T-helper 2 cell treated with Interferon-gamma antibody and Interleukin-4, amounts not matched to agents 100 ng/mL and 5 ng/mL, for 36 hours (primary cell): Measurements from ENCODE around the gene TMEM184A. TPM values are rescaled to one million over a fixed set of nuclear protein-coding genes. Genes with fewer than 3 reads are reported as not detected.
"Not testable (repeated sequence)": the region's sequence is repeated elsewhere in the genome, so short reads cannot be mapped to it uniquely, and the experiment has no call there.

Experiments
- intact Hi-C: fragments of 100-400 bp; cut with micrococcal nuclease; formaldehyde crosslinking; loops from one replicate; pipeline ENCODE4 v1.15.1; 2023
- total RNA-seq: library from RNA; stranded (reverse); gene quantifications from 2 replicates; pipeline ENCODE4 v1.2.3, GENCODE V29; 2022

Gene TMEM184A
- total RNA-seq, 1 donor from 2014 or later: not detected

GRCh38 chr7:1529383-1530116 is 26.5 kb downstream of the TMEM184A start:
- intact Hi-C loops: loop anchor here (1.0 kb wide), 1 partner anchor 70 kb away; the partner anchor contains the start of gene MICALL2

GRCh38 chr7:1526271-1526754 is 29.7 kb downstream of the TMEM184A start:
- intact Hi-C loops: no loop called here

- intact Hi-C loops: no loop called here
Measured at GRCh38 chr7:1525409-1525808, 30.6 kb downstream of the TMEM184A start.

- intact Hi-C loops: no loop called here
Measured at GRCh38 chr7:1523844-1524243, 32.2 kb downstream of the TMEM184A start.

- intact Hi-C loops: no loop called here
Measured at GRCh38 chr7:1523208-1523607, 32.8 kb downstream of the TMEM184A start.

- intact Hi-C loops: no loop called here
Measured at GRCh38 chr7:1521456-1521855, 34.5 kb downstream of the TMEM184A start.

GRCh38 chr7:1520539-1521234 is 35.3 kb downstream of the TMEM184A start:
- intact Hi-C loops: no loop called here

GRCh38 chr7:1519322-1519922 is 36.6 kb downstream of the TMEM184A start:
- intact Hi-C loops: not testable (repeated sequence)

- intact Hi-C loops: no loop called here
Measured at GRCh38 chr7:1516586-1517251, 39.3 kb downstream of the TMEM184A start.

- intact Hi-C loops: not testable (repeated sequence)
Measured at GRCh38 chr7:1515509-1515967, 40.5 kb downstream of the TMEM184A start.

GRCh38 chr7:1514995-1515401 is 41.0 kb downstream of the TMEM184A start:
- intact Hi-C loops: no loop called here

GRCh38 chr7:1514407-1514806 is 41.6 kb downstream of the TMEM184A start:
- intact Hi-C loops: no loop called here

- intact Hi-C loops: no loop called here
Measured at GRCh38 chr7:1513657-1514095, 42.3 kb downstream of the TMEM184A start.

- intact Hi-C loops: no loop called here
Measured at GRCh38 chr7:1512781-1513656, 43.0 kb downstream of the TMEM184A start.

GRCh38 chr7:1511444-1512422 is 44.3 kb downstream of the TMEM184A start:
- intact Hi-C loops: no loop called here

GRCh38 chr7:1510780-1511154 is 45.2 kb downstream of the TMEM184A start:
- intact Hi-C loops: no loop called here

GRCh38 chr7:1509226-1509625 is 46.8 kb downstream of the TMEM184A start:
- intact Hi-C loops: no loop called here

GRCh38 chr7:1508277-1508758 is 47.7 kb downstream of the TMEM184A start:
- intact Hi-C loops: no loop called here
